Neuron (in vitro differentiated cells): Measurements from ENCODE around the gene B3GLCT.
"Not testable (repeated sequence)": the region's sequence is repeated elsewhere in the genome, so short reads cannot be mapped to it uniquely, and the experiment has no call there.

ENCODE experiments used
- H2AFZ ChIP-seq: one replicate; pipeline ENCODE4 v1.6.1; 2013; ENCODE audit warnings: low read depth, mild to moderate bottlenecking, inconsistent platforms, low read length, moderate library complexity
- H3K27me3 ChIP-seq: one replicate; pipeline ENCODE4 v1.6.1; 2013; ENCODE audit warnings: low read length; ENCODE audit not compliant: insufficient read depth
- H3K36me3 ChIP-seq: one replicate; pipeline ENCODE4 v1.6.1; 2013; ENCODE audit warnings: low read length; ENCODE audit not compliant: insufficient read depth
- H3K4me1 ChIP-seq: one replicate; pipeline ENCODE4 v1.6.1; 2013; ENCODE audit warnings: low read length; ENCODE audit not compliant: insufficient read depth
- H3K4me3 ChIP-seq: 2 replicates; pipeline ENCODE4 v1.5.1; 2013; ENCODE audit warnings: mild to moderate bottlenecking, low read length, moderate library complexity
- H3K9me3 ChIP-seq: one replicate; pipeline ENCODE4 v1.6.1; 2013; ENCODE audit warnings: low read length

Gene B3GLCT

GRCh38 chr13:31330236-31330635 lies 130.5 kb downstream of the B3GLCT start:
- no peaks in the 10 kb centered on the region for H3K36me3 ChIP-seq
- H3K4me3 ChIP-seq = no peak overlapping the region
- no peaks in the 10 kb centered on the region for H3K27me3 ChIP-seq
- H3K9me3 ChIP-seq = peaks cover 1% of the 10 kb centered on the region
- no peaks in the 10 kb centered on the region for H3K4me1 ChIP-seq
- H2AFZ ChIP-seq = no peak overlapping the region

GRCh38 chr13:31331068-31331467 lies 131.3 kb downstream of the B3GLCT start:
- Histone ChIP-seq H3K4me1 (no peaks in the 10 kb centered on the region), H3K4me3 (no peak overlapping the region), H2AFZ (no peak overlapping the region), H3K9me3 (peaks cover 1% of the 10 kb centered on the region), H3K36me3 (no peaks in the 10 kb centered on the region), H3K27me3 (no peaks in the 10 kb centered on the region)

GRCh38 chr13:31334547-31334946 lies 134.8 kb downstream of the B3GLCT start:
- Histone ChIP-seq H3K9me3 (peaks cover 3% of the 10 kb centered on the region), H2AFZ (no peak overlapping the region), H3K27me3 (no peaks in the 10 kb centered on the region), H3K4me3 (no peak overlapping the region), H3K4me1 (no peaks in the 10 kb centered on the region), H3K36me3 (no peaks in the 10 kb centered on the region)

GRCh38 chr13:31334994-31335557 lies 135.3 kb downstream of the B3GLCT start:
- no peak overlapping the region for H2AFZ ChIP-seq
- no peaks in the 10 kb centered on the region for H3K36me3 ChIP-seq
- H3K4me1 ChIP-seq = no peaks in the 10 kb centered on the region
- H3K9me3 ChIP-seq = peaks cover 3% of the 10 kb centered on the region
- H3K27me3 ChIP-seq = no peaks in the 10 kb centered on the region
- no peak overlapping the region for H3K4me3 ChIP-seq

- H3K4me1 ChIP-seq, H3K27me3 ChIP-seq, H3K9me3 ChIP-seq, H3K4me3 ChIP-seq, H2AFZ ChIP-seq, H3K36me3 ChIP-seq: not testable (repeated sequence)
Observed at GRCh38 chr13:31339616-31340015, 139.8 kb downstream of the B3GLCT start.

GRCh38 chr13:31340848-31341247 lies 141.1 kb downstream of the B3GLCT start:
- not testable (repeated sequence) for H3K36me3 ChIP-seq, H3K9me3 ChIP-seq, H3K4me1 ChIP-seq, H3K27me3 ChIP-seq, H3K4me3 ChIP-seq, H2AFZ ChIP-seq

GRCh38 chr13:31346891-31347290 lies 147.1 kb downstream of the B3GLCT start:
- Histone ChIP-seq H3K36me3 (no peaks in the 10 kb centered on the region), H2AFZ (no peak overlapping the region), H3K4me1 (peaks cover 4% of the 10 kb centered on the region), H3K27me3 (no peaks in the 10 kb centered on the region), H3K9me3 (no peaks in the 10 kb centered on the region), H3K4me3 (no peak overlapping the region)

- H3K27me3 ChIP-seq = no peaks in the 10 kb centered on the region
- peaks cover 3% of the 10 kb centered on the region for H3K9me3 ChIP-seq
- no peaks in the 10 kb centered on the region for H3K36me3 ChIP-seq
- H3K4me3 ChIP-seq = no peak overlapping the region
- no peak overlapping the region for H2AFZ ChIP-seq
- peaks cover 7% of the 10 kb centered on the region for H3K4me1 ChIP-seq
Observed at GRCh38 chr13:31349156-31349555, 149.4 kb downstream of the B3GLCT start.

GRCh38 chr13:31350560-31350959 lies 150.8 kb downstream of the B3GLCT start:
- H3K36me3 ChIP-seq = no peaks in the 10 kb centered on the region
- peaks cover 7% of the 10 kb centered on the region for H3K4me1 ChIP-seq
- no peak overlapping the region for H2AFZ ChIP-seq
- peaks cover 6% of the 10 kb centered on the region for H3K9me3 ChIP-seq
- H3K4me3 ChIP-seq = no peak overlapping the region
- no peaks in the 10 kb centered on the region for H3K27me3 ChIP-seq

- H2AFZ ChIP-seq = no peak overlapping the region
- peaks cover 7% of the 10 kb centered on the region for H3K4me1 ChIP-seq
- no peaks in the 10 kb centered on the region for H3K27me3 ChIP-seq
- no peak overlapping the region for H3K4me3 ChIP-seq
- H3K36me3 ChIP-seq = no peaks in the 10 kb centered on the region
- peaks cover 9% of the 10 kb centered on the region for H3K9me3 ChIP-seq
Observed at GRCh38 chr13:31351376-31351775, 151.6 kb downstream of the B3GLCT start.

- Histone ChIP-seq H3K36me3 (no peaks in the 10 kb centered on the region), H3K4me3 (no peak overlapping the region), H3K9me3 (peaks cover 11% of the 10 kb centered on the region), H2AFZ (no peak overlapping the region), H3K4me1 (peaks cover 7% of the 10 kb centered on the region), H3K27me3 (no peaks in the 10 kb centered on the region)
Observed at GRCh38 chr13:31352467-31352866, 152.7 kb downstream of the B3GLCT start.

- no peaks in the 10 kb centered on the region for H3K36me3 ChIP-seq
- peaks cover 7% of the 10 kb centered on the region for H3K4me1 ChIP-seq
- peaks cover 11% of the 10 kb centered on the region for H3K9me3 ChIP-seq
- no peak overlapping the region for H3K4me3 ChIP-seq
- H2AFZ ChIP-seq = no peak overlapping the region
- H3K27me3 ChIP-seq = no peaks in the 10 kb centered on the region
Observed at GRCh38 chr13:31355001-31355400, 155.2 kb downstream of the B3GLCT start.

GRCh38 chr13:31356991-31357390 lies 157.2 kb downstream of the B3GLCT start:
- H3K4me1 ChIP-seq = peaks cover 2% of the 10 kb centered on the region
- H3K36me3 ChIP-seq = no peaks in the 10 kb centered on the region
- H2AFZ ChIP-seq = no peak overlapping the region
- H3K4me3 ChIP-seq = no peak overlapping the region
- peaks cover 11% of the 10 kb centered on the region for H3K9me3 ChIP-seq
- no peaks in the 10 kb centered on the region for H3K27me3 ChIP-seq

- Histone ChIP-seq H3K36me3 (no peaks in the 10 kb centered on the region), H3K27me3 (no peaks in the 10 kb centered on the region), H3K4me1 (no peaks in the 10 kb centered on the region), H2AFZ (no peak overlapping the region), H3K9me3 (peaks cover 9% of the 10 kb centered on the region), H3K4me3 (no peak overlapping the region)
Observed at GRCh38 chr13:31357581-31357980, 157.8 kb downstream of the B3GLCT start.
